GM19043 (cell line): ENCODE results near the gene CLEC4A.
"Not testable (repeated sequence)": the region's sequence is repeated elsewhere in the genome, so short reads cannot be mapped to it uniquely, and the experiment has no call there.

Experiments
- ATAC-seq: cut with Tn5 transposase; IDR thresholded peaks from one replicate; pipeline ENCODE4 v1.9.1; 2021; ENCODE audit warnings: low read depth; ENCODE audit not compliant: unreplicated experiment

The CLEC4A gene

DNA sequence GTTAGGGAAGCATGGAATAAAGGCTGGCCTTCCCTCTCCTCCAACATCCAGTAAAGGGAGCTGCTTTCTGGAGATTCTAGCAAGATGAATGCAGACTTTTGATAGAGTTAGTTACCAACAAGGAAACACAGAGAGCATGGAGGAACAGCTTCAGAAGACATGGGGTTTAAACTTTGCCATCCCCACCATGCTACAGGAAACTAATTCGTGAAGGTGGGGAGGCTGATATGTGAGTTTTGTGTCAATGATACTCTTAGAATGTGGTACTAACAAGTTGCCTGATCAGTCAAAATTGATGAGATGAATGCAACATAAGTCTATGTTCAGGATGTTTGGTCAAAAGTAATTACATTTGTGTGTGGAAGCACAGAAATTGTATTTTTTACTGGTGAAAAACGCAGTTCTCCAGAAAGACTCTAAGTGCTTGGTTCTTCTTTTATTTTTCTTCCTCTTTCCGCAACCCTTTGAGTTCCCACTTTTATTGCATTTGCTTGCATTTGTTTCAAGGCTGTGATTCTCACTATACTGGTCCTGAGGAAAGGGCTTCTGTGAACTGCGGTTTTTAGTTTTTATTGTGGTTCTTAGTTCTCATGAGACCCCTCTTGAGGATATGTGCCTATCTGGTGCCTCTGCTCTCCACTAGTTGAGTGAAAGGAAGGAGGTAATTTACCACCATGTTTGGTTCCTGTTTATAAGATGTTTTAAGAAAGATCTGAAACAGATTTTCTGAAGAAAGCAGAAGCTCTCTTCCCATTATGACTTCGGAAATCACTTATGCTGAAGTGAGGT, at the start of gene CLEC4A:
Gene CLEC4A (plus strand): TSS at position 494 of the 789 bp plus-strand sequence. CDS start 262 bp downstream, at position 756.
- peak; percentile 63 for ATAC-seq

GRCh38 chr12:8075935-8076334, 47.5 kb upstream of the CLEC4A start:
- no peak for ATAC-seq

DNA sequence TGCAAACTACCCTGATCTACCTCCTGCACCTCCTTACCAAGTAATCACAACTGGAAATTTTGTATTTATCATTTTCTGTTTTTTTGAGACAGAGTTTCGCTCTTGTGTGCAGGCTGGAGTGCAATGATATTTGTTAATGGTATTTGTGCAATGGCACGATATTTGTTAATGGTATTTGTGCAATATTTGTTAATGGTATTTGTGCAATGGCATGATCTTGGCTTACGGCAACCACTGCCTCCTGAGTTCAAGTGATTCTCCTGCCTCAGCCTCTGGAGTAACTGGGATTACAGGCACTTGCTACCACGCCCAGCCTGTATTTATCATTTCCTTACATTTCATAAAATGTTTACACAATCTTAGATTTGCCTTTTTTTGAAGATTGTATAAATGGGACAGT, 47.1 kb upstream of the CLEC4A start:
- no peak for ATAC-seq

- no peak for ATAC-seq
Observed at GRCh38 chr12:8077207-8077606, 46.2 kb upstream of the CLEC4A start.

DNA sequence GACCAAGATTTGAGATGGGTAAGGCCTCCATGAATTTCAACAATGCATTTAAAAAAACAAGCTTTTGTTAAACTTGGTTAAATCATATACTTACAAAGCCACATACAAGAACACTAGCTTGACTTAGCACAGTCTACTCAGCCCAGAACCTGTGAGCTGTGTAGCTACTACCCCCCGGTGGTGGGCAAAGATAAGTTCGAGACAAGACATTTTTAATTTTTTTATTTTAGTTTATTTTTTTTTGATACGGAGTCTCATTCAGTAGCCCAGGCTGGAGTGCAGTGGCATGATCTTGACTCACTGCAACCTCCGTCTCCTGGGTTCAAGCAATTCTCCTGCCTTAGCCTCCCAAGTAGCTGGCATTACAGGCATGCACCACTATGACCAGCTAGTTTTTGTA, 45.0 kb upstream of the CLEC4A start:
- no peak for ATAC-seq

DNA sequence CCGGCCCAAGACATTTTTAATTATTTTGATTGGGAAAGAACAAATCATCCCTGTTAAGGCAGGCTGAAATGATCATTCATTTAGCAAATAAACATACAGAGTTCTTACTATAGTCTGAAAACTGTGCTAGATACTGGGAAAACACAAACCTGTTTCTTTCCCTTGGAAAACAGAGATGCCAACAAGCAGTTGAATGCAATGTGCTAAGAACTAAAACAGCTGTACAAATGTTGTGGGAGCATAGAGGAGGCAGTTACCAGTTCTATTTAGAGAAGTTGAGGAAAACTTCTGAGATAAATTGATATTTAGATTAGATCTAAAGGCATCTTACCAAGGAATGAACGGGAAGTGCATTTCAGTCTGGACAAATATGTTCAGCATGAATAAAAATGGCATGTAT, 44.5 kb upstream of the CLEC4A start:
- no peak for ATAC-seq

DNA sequence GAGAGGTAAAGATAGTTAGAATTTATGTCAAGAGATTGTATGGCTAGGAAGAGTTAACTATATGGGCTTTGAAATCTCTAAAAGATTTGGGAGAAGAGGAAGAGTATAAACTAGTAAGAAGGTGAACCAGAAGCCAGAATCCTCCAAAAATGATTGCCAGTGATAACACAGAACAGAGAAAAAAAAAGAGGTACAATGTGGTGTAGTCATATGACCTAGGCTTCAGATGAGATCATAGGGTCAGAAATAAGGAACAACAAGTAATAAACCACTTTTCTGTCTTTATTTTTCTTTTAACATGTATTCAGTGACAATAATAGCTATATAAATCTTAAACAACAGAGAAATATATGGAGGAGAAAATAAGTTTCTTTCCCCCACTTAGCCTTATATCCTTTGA, 43.3 kb upstream of the CLEC4A start:
- no peak for ATAC-seq

- peak; percentile 15 for ATAC-seq
Observed at GRCh38 chr12:8081251-8081920, 42.0 kb upstream of the CLEC4A start.

DNA sequence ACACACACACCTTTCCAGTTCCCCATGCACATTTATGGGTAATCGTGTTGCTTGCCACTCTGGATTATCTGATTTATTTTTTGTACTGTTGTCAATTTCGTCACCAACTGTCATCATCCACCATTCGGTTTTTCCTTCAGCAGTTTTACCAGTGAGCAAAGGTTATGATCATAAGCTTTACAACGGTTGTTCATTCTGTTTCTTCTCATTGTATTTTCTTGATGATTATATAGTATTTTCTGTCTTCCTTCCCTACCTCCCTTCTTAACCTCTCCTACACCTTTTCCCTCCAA, 40.7 kb upstream of the CLEC4A start:
- no peak for ATAC-seq

DNA sequence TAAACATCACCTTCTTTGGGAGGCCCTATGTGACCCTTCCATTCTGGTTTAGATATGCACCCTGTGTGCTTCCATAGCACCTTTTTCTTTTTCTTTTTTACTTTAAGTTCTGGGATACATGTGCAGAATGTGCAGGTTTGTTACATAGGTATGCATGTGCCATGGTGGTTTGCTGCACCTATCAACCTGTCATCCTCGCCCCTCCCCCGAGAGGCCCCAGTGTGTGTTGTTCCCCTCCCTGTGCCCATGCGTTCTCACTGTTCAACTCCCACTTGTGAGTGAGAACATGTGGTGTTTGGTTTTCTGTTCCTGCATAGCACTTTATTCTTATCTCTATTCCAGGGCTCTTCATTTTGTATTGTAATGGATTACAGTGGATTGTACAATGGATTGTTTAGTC, 39.1 kb upstream of the CLEC4A start:
- not testable (repeated sequence) for ATAC-seq

GRCh38 chr12:8087666-8088065, 35.8 kb upstream of the CLEC4A start:
- ATAC-seq = no peak

DNA sequence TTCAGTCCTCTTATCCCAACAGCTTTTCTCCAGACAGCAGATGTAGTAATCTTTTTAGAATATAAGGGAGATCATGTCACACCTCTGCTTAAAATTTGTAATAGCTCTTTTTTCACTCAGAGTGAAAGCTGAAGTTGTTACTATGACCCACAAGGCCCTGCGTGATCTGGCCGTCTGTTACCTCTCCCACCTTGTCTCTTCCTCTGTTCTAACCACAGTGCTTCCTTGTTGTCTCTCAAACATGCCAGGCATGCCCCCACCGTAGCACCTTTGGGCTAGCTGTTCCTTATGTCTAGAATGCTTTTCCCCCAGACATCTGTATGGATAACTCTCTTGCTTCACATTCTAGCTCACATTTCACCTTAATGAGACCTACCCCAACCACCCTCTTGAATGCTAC, 34.8 kb upstream of the CLEC4A start:
- ATAC-seq = peak; percentile 72

DNA sequence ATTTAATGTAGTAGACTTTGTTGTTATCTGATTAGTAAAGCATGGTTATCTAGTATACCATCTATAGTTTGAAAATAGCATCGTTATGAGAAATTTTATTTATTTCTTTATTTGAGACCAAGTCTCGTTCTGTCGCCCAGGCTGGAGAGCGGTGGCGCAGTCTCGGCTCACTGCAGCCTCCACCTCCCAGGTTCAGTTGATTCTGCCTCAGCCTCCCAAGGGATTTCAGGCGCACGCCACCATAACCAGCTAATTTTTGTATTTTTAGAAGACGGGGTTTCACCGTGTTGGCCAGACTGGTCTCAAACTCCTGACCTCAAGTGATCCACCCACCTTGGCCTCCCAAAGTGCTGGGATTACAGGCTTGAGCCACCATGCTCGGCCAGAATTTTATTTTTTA, 34.1 kb upstream of the CLEC4A start:
- not testable (repeated sequence) for ATAC-seq

DNA sequence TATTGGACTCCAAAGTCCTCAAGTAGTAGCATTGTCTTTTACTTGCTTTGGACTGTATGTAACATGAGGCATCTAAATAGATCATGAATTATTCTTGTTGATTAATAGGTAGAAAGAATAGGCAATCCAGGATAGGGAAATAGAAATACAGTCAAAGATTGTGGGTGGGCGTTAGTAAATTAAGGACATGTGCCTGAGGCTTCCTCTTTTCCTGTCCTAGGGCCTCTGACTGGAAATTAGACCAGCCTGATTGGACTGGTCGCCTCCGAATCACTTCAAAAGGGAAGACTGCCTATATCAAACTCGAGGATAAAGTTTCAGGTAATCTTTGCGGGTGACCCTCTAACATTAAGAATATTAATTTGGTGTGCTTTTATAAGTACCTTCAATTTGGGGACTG, 33.7 kb upstream of the CLEC4A start:
- no peak for ATAC-seq

GRCh38 chr12:8093291-8093690, 30.1 kb upstream of the CLEC4A start:
- ATAC-seq = no peak

- no peak for ATAC-seq
Observed at GRCh38 chr12:8096281-8096915, 27.0 kb upstream of the CLEC4A start.

DNA sequence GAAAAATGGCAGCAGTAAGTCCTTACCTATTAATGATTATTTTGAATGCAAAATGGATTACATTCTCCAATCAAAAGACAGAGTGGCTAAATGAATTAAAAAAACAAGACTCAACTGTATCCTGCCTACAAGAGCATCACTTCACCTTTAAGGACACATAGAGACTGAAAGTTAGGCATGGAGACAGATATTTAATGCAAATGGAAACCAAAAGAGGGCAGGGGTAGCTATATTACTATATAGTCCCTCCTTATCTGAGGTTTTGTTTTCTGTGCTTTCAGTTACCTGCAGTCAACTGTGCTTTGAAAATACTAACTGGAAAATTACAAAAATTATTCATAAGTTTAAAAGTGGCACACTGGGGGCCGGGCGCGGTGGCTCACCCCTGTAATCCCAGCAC, 24.2 kb upstream of the CLEC4A start:
- no peak for ATAC-seq

GRCh38 chr12:8108808-8109398, 14.5 kb upstream of the CLEC4A start:
- ATAC-seq = peak; percentile 66

DNA sequence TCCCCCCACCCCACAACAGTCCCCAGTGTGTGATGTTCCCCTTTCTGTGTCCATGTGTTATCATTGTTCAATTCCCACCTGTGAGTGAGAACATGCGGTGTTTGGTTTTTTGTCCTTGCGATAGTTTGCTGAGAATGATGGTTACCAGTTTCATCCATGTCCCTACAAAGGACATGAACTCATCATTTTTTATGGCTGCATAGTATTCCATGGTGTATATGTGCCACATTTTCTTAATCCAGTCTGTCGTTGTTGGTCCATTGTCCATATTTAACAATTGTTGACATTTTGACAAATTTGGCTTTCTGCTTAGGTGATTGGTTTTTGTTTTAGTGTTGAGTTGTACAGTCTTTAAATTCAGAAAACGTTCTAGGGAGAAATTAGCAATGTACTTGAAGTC, 10.3 kb upstream of the CLEC4A start:
- not testable (repeated sequence) for ATAC-seq

DNA sequence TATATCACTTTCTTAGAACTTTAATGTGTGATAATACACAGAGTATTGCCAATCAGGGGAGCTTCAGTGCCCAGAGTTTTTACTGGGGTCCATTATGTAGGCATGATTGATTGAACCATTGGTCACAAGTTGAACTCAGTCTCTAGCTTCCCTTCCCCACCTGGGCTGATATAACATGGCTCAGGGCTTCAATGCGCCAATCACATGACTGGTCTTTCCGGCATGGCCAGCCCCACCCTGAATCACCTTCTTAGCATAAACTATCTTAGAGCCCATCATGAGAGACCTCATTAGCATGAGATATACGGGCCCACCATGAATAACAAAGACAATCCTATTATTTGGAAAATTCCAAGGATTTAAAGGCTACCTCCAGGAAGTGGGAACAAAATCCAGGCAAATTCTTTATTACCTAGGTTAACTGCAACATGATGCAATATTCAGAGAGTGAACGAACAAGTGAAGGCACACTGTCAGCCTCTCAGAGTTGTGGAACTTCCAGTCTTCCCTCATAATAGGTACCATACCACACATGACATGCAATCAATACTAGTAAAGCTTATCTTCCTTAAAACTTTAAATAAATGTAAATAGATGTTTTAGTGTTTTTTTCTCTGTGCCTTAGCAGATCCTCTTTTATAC, 3.2 kb upstream of the CLEC4A start:
- no peak for ATAC-seq

- no peak for ATAC-seq
Observed at GRCh38 chr12:8127138-8127537, 3.7 kb downstream of the CLEC4A start.
